Myocyte (in vitro differentiated cells): Measurements from ENCODE around the gene SLC17A7. TPM values are rescaled to one million over a fixed set of nuclear protein-coding genes. Genes with fewer than 3 reads are reported as not detected.
A peak's percentile ranks its signal among the peaks of the same experiment; 100 is the strongest.
"Not testable (repeated sequence)": the region's sequence is repeated elsewhere in the genome, so short reads cannot be mapped to it uniquely, and the experiment has no call there.

Experiments
- DNase-seq: peaks from one replicate; pipeline ENCODE4 v3.0.0-alpha.2; 2012; ENCODE audit warnings: low read depth
- total RNA-seq: library from RNA; depleted of rRNA; stranded (reverse); fragments of >200 nt; gene quantifications from 2 replicates; pipeline ENCODE4 v1.2.3, GENCODE V29; 2014

The SLC17A7 gene
- total RNA-seq, 1 donor from 2014 or later, result 0.05 TPM

GRCh38 chr19:49445997-49446396, 4.7 kb upstream of the SLC17A7 start:
- no peak for DNase-seq

- not testable (repeated sequence) for DNase-seq
These were observed 2.9 kb upstream of the SLC17A7 start for GRCh38 chr19:49444100-49444700.

DNA sequence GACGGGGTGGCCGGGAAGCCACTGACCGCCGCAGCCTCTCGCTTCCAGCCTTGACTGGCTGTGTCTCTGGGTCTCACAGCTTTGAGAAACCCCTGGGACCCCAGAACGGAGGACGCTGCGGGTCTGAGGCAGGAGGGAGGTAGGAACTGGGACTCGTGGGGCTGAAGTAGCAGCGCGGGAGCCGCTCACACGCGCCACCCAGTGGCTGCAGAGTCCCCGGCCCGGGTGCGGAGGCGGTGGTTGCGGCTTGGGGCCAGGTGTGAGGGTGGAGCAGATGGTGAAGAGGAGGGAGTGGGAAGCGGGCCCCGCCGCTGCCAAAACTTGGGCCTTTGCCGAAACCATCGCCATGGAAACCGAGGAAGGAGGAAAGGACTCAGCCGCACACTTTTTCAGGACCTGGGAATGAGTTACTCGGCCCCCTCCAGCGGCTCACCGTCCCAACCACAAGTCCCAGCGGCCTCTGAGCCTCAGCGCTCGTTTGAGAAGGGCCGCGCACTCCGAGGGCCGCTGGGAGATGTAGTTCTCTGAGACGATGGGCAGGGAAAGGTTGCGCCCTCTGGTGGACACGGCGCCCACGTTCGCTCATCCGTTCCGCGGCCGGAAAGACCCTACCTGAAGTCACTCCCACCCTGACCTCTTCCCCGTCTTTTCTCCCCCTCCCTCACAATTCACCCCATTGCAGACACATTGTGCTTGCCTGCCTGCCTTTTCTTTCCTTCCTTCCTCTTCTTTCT, 2.2 kb upstream of the SLC17A7 start:
- DNase-seq, result peak; percentile 95

DNA sequence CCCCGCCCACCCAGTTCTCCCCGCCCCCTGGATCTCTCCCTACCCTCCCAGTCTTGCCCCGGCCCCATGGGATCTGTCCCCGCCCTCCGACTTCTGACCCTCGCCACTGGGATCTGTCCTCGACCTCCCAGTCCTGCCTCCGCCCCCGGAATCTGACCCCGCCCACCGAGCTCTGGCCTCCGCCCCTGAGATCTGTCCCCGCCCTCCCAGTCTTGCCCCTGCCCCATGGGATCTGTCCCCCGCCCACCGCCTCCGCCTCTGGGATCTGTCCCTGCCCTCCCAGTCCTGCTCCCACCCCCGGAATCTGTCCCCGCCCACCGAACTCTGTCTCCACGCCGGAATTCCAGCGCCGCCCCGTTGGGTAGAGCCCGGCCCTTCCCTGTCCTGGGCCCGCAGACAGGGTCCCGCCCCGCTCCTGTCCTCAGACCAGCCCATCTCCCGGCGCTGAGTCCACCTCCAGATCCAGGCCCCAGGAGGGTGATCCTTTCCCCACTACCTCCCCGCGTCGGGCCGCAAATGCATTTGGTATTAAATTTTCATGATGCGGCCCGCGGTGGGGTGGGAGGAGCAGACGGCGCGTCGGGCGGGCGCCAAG, 1.5 kb upstream of the SLC17A7 start:
- peak; percentile 92 for DNase-seq

- peak; percentile 25 for DNase-seq
These were observed 1.0 kb upstream of the SLC17A7 start for GRCh38 chr19:49442354-49442753.

DNA sequence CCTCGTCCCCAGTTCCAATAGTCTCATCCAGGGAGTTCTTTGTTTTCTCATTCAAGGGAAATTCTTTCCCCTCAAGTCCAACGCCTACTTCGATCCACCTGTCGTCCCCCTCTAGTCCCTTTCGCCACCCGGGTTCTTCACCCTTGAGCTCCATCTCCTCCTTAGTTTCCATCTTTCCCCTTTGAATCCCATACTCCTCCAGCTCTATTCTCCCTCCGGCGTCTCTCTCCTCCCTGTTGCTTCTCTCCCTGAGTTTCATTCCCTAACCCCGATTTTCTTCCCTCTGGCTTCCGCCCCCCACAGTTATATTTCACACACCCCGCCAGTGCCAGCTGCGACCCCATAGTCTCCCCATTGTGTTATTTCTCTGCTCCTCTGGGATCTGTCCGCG, 628 bp upstream of the SLC17A7 start:
- no peak for DNase-seq

- no peak for DNase-seq
These were observed 703 bp downstream of the SLC17A7 start for GRCh38 chr19:49440439-49441209.

DNA sequence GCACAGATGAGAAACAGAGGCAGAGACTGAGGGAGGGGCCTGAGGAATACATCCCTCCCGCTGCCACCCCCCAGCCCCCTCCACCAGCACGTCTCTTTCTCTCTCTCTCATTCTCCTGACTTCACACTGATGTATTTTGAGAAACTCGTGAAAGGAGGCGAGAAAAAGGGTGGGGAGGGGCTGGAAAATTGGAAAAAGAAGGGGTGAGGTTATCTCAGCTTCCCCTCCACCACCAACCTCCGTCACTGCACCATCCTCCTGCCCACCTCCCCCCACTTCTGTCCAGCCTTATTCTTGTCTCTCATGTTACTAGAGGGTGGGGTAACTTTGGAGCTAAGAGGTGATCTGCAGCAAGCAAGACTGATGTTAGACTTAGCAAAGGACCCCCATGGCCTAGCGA, 1.5 kb downstream of the SLC17A7 start:
- no peak for DNase-seq

DNA sequence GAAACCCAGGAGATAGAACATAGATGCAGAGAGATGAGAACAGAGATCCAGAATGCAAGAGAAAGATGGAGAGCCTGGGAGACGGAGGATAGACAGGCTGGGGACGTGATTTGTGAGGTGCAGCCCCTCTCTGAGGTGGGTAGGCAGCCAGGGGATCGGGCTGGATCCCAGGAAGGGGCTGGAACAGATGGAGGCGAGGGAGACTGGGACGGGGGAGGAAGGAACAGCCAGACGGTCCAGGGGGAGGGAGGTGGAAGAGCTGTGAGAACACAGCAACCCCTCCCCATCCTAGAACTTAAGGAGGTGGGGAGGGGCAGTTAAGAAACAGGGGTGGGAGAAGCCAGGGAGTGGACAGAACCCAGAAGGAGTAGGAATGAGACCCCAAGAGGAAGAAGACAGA, 3.1 kb downstream of the SLC17A7 start:
- DNase-seq, result no peak

DNA sequence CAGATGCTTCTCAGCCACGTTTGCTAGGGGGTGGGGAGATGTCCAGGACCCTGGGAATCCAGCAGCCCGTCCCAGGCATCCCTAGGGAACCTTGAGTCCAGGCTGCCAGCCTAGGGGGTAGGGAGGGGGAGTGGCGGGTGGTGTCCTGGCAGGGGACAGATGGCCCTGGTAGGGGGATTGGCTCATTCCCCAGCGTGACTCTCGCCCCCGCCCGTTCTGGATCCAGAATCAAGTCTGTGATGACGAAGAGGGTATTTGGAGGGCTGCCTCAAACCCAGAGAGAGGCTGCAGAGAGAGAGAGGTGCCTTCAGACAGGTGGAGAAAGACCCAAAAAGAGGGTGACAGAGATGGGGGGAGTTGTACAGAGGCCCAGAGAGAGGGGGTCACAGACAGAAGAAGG, 4.1 kb downstream of the SLC17A7 start:
- no peak for DNase-seq

DNA sequence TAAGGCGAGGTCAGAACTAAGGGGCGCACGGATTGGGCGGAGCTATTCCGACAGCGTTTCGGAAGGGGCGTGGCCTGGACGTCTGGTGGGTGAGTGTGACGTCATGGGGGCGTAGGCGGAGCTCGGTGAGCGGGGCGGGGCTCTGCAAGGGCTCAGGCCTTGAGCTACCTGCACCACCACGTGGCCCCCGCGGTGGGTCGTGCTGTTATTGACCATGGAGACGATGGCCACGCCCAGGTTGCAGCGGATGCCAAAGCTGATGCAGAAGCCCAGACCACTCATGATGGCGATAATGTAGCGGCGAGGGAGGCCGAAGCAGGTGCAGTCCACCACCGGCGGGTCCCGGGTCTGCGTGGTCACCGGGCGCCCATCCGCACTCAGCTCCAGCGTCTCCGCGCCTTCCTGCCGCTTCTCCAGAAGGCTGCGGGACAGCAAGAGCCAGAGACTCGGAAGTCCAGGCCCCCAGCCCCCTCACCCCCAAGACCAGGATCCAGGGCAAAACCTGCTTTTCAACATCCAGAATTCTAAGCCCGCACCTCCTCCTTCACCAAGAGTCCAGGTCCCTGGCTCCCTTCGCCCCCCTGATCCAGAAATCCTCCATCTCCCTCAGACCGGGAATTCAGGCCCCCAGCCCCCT, 4.8 kb downstream of the SLC17A7 start:
- no peak for DNase-seq

- DNase-seq, result no peak
These were observed 5.7 kb downstream of the SLC17A7 start for GRCh38 chr19:49435670-49436069.

DNA sequence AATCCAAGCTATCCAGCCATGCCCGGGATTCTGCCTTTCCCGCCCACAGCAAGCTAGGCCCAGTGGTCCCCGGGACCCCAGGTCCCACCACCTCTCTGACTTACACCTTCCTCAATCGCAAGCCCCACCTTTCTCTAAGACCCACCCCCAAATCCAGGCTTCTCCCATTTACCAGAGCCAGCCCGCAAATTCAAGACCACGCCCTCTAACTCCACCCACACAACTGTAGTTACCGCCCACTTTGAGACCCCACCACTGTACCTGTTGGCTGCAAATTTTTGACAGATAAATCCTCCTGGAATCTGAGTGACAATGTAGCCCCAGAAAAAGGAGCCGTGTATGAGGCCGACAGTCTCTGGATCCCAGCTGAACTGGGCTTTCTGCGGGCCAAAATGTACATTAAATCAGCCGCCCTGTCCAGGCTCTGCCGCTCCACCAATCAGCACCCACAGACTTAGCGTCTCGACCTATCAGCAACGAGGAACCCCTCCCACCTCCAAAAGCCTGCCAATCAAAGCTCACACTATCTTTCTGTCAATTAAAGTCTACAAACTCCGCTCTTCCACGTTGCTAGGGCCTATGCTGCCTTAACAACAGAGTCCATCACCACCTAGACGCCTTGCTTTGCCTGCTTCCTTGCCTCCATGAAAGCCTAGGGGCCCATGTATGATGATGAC, 6.3 kb downstream of the SLC17A7 start:
- DNase-seq, result no peak

DNA sequence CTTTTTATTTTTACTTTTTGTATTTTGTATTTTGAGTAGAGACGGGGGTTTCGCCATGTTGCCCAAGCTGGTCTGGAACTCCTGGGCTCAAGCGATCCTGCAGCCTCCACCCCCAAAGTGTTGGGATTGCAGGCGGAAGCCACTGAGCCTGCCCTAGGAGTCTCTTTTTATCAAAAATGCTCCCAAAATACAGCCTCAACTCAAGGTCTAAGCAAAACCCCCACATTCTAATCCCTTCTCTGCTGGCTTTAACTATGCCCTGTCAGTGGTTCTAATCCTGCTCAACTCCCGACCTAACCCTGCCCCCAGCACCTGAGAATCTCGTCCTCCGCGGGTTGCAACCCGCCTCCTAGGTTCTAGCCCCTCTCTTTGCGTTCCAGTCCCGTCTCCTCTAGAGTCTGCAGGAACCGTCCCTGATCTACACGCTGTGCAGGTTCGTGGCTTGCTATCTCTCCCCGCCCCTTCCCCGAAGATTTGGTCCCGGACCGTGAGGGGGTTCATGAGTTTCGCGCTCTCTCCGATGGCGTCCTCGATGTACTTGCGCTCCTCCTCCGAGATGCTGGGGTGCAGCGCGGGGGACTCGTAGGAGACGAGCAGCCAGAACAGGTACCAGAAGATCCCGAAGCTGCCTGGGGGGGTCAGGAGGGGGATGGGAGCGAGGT, 8.0 kb downstream of the SLC17A7 start:
- DNase-seq, result no peak

DNA sequence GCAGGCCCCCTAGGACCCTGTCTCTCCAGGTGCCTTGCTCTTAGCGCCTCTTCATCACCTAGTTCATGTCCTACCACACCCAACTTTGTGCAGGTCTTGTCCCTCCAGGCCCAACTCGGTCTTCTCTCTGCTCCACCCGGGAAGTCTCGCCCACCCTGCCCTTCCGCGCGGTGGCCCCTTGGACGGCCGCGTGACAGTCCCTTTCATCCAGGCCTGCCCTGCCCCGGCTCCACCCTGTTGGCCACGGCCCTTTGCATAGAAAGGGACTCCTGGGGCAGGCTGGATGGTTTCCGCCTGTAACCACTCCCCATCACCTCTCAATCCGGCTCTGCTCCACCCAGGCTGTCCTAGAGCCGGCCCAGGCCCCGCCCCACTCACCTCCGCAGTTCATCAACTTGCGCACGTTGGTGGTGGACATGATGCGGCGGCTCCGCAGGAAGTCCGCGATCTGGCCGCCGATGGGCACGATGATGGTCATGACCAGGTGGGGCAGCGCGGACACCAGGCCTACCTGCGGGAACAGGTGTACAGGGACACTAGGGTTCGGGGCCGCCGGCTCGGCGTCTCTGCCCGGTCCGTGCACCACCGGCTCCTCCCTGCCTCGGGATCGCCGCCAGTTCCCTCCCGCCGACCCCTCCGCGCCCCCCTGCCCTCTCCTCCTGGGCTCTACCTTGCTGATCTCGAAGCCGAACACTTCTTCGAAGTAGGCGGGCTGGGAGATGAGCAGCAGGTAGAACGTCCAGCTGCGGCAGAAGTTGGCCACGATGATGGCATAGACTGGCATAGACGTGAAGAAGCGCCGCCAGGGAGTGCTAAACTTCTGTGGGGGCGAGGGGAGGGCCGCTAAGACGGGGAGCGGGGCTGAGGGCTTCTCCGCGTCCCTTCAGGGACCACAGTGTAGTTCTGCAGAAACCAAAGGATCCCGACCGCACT, 8.9 kb downstream of the SLC17A7 start:
- no peak for DNase-seq

DNA sequence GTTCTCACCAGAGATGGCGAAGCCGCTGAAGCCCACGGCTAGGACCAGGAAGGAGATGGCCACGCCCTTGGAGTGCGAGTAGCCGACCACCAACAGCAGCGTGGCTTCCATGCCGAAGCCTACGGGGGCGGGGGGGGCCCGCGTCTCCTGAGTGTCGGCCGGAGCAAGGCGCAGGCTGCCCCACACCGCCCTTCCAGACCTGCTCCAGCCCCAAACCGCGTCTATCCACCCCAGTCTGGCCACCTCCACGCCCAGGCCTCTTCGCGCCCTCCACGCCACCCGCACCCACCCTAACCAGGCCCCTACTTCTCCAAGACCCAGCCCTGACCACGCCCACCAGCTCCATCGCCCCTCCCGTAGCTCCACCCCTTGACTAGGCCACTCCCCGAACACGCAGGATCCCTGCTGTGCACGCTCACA, 10.0 kb downstream of the SLC17A7 start:
- no peak for DNase-seq

GRCh38 chr19:49430678-49431329, 10.5 kb downstream of the SLC17A7 start:
- no peak for DNase-seq

- no peak for DNase-seq
These were observed 11.1 kb downstream of the SLC17A7 start for GRCh38 chr19:49430172-49430677.
